Nephron (organoid): ENCODE results near the gene ZNF512B.
A peak's percentile ranks its signal among the peaks of the same experiment; 100 is the strongest.

Experiments
- H3K27ac Mint-ChIP-seq, 3 experiments: 2 replicates each; pipeline ENCODE4 v1.8.0; 2020; ENCODE audit warnings: mixed read lengths in 3 of 3, mild to moderate bottlenecking in 2 of 3, moderate library complexity in 1 of 3
- H3K27me3 Mint-ChIP-seq: 2 replicates; pipeline ENCODE4 v1.8.0; 2021; ENCODE audit warnings: low read depth, mild to moderate bottlenecking, moderate library complexity, mixed read lengths
- H3K36me3 Mint-ChIP-seq: 2 replicates; pipeline ENCODE4 v1.8.0; 2020; ENCODE audit warnings: low read depth, mixed read lengths
- H3K4me1 Mint-ChIP-seq: 2 replicates; pipeline ENCODE4 v1.8.0; 2020; ENCODE audit warnings: mixed read lengths
- H3K4me3 Mint-ChIP-seq, 3 experiments: 2 replicates each; pipeline ENCODE4 v1.8.0; 2020; ENCODE audit warnings: mild to moderate bottlenecking in 3 of 3, mixed read lengths in 3 of 3, moderate library complexity in 2 of 3
- H3K9me3 Mint-ChIP-seq: 2 replicates; pipeline ENCODE4 v1.8.0; 2020; ENCODE audit warnings: mixed read lengths
- CTCF ChIP-seq, 3 experiments: fragments of 200-600 bp; sonication (generic); IDR thresholded peaks; one replicate each; pipeline ENCODE4 v1.5.0; 2021; ENCODE audit warnings: antibody characterized with exemption in 3 of 3; ENCODE audit not compliant: unreplicated experiment in 3 of 3

Gene ZNF512B

DNA sequence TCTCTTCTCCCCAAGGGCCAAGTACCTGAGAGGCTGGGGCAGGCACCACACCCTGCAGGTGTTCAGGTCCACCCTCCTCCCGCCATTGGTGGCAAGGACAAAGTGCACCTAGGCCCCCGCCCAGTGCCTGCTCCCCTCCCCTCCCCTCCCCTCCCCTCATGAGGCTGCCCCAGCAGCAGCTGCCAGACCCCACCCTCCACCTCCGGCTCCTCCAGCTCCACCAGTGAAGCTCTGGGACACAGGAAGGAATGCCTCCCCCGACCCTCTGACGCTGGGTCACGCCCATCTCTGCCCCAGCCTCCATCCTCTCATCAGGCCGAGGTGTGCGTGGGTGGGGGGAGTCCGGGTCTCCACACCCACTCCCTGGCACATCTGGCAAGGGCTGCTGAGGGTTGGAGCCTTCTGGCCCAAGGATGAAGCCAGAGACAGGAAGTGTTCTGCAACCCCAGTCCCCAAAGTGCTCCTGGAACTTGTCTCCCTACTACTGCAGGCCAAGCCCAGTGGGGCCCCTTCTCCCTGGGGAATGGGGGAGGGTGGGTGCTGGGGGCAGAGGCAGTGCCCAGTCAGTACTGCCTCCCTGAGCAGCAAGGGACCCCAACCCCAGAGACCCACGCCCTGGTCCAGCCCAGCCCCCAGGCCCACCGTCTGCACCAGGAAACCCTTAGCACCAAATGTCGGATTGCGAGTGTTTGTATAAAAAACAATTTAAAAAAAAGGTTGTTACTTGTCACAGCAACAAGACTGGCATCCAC lies 11.9 kb downstream of the ZNF512B start:
- H3K4me1 Mint-ChIP-seq: peaks cover 18% of the 10 kb centered on the region
- peak overlapping the region; percentile 80 to 88 (median 85) for H3K4me3 Mint-ChIP-seq
- H3K27ac Mint-ChIP-seq: peak overlapping the region in 2 of 3 experiments; percentile 50 to 63
- TF ChIP-seq CTCF (IDR thresholded peaks at IDR 0.05; ENCODE audit: unreplicated experiment in 3 of 3): no peak
- peaks cover 2% of the 10 kb centered on the region for H3K36me3 Mint-ChIP-seq
- H3K9me3 Mint-ChIP-seq: no peaks in the 10 kb centered on the region
- no peaks in the 10 kb centered on the region for H3K27me3 Mint-ChIP-seq

GRCh38 chr20:63957004-63957689 lies 12.6 kb downstream of the ZNF512B start:
- Mint-ChIP-seq H3K9me3 (no peaks in the 10 kb centered on the region), H3K36me3 (no peaks in the 10 kb centered on the region), H3K4me1 (peaks cover 18% of the 10 kb centered on the region), H3K27ac (peak overlapping the region in 2 of 3 experiments; percentile 50 to 63), H3K27me3 (no peaks in the 10 kb centered on the region), H3K4me3 (peak overlapping the region; percentile 85 to 89 (median 88))
- TF ChIP-seq CTCF (IDR thresholded peaks at IDR 0.05; ENCODE audit: unreplicated experiment in 3 of 3): peak in 1 of 3 experiments; percentile 25

GRCh38 chr20:63956664-63957003 lies 13.1 kb downstream of the ZNF512B start:
- Mint-ChIP-seq H3K27ac (peak overlapping the region in 1 of 3 experiments; percentile 59), H3K27me3 (no peaks in the 10 kb centered on the region), H3K4me3 (peak overlapping the region; percentile 85 to 89 (median 88)), H3K4me1 (peaks cover 18% of the 10 kb centered on the region), H3K9me3 (no peaks in the 10 kb centered on the region), H3K36me3 (no peaks in the 10 kb centered on the region)
- TF ChIP-seq CTCF (IDR thresholded peaks at IDR 0.05; ENCODE audit: unreplicated experiment in 3 of 3): no peak

DNA sequence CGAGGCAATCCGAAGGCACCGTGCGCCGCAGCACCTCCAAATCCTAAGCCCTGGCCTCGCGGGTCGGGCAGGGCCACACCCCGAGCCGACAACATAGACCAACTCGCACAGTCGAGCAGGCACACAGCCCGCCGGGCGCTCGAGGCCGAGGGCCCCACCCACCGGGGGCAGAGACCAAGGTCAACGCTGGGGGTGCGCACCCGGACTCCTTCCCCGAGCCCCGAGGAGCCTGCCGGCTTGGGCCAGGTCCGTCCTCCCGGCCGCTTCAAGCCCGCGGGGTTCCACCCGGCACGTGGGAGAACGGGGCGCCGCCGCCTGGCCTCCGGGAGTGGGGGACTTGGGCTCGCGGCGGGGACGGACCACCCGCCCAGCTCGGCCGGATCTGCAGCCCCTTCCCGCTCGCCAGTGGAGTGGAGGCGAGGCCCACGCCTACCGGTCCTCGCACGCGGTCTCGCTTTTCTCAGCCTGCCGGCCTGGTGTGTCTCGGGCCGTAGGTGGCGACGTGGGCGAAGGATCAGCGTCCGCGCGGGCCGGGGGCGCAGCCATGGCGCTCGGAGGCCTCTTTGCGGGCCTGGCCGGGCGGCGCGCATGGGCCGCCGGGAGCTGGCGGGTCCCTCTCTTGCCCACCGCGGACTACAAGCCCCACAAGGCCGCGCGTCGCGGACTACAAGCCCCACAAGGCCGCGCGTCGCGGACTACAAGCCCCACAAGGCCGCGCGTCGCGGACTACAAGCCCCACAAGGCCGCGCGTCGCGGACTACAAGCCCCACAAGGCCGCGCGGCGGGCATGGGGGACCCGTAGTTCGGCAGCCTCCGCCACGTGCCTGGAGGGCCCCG lies 13.7 kb downstream of the ZNF512B start, which contains the start of gene UCKL1:
TSS of gene UCKL1 (minus strand) at position 590 of the 837 bp plus-strand sequence. CDS start at position 546, 44 bp downstream.
- no peaks in the 10 kb centered on the region for H3K36me3 Mint-ChIP-seq
- H3K4me3 Mint-ChIP-seq: peak within 1 kb of the TSS; percentile 85 to 89 (median 88)
- H3K27me3 Mint-ChIP-seq: no peaks in the 10 kb centered on the region
- H3K4me1 Mint-ChIP-seq: peaks cover 18% of the 10 kb centered on the region
- peak within 1 kb of the TSS in 2 of 3 experiments; percentile 63 to 76 for H3K27ac Mint-ChIP-seq
- H3K9me3 Mint-ChIP-seq: no peaks in the 10 kb centered on the region
- peak in 2 of 3 experiments; percentile 4 to 7 for TF ChIP-seq CTCF (IDR thresholded peaks at IDR 0.05; ENCODE audit: unreplicated experiment in 3 of 3)

DNA sequence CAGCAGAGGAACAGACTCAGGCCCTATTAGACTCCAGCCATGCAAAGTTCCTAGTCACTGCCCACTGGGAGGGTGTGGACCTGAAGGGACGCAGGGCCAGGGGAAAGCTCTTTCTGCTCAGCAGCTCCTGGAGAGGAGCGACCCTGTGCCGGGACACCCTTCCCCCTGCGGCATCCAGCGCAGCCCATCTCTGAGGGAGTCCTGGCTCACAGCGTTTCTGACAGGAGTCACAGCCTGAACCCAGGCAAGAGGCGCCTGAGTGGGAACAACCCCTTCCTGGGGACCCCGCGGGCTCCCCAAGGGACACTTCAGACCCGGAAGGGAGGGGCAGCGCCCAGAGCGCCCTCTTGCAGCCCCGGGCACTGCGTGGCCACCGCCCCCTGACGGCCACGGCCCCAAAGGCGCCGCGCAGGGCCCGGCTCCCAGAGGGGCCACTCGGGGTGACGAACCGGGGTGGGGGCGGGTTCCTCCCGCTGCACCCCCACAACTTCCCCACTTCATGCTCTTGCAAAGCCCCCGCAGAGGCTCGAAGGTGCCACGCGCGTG lies 14.4 kb downstream of the ZNF512B start:
- Mint-ChIP-seq H3K27me3 (no peaks in the 10 kb centered on the region), H3K36me3 (no peaks in the 10 kb centered on the region), H3K4me1 (peaks cover 18% of the 10 kb centered on the region), H3K4me3 (peak overlapping the region; percentile 85 to 88 (median 86)), H3K9me3 (no peaks in the 10 kb centered on the region), H3K27ac (peak overlapping the region in 1 of 3 experiments; percentile 60)
- TF ChIP-seq CTCF (IDR thresholded peaks at IDR 0.05; ENCODE audit: unreplicated experiment in 3 of 3): peak in 2 of 3 experiments; percentile 21 to 22
